ENCODE results near the gene TNIP2. TPM values are rescaled to one million over a fixed set of nuclear protein-coding genes. Genes with fewer than 3 reads are reported as not detected.

The TNIP2 gene
- total and polyA plus RNA-seq, 5 donors from 2014 or later, result 43.9 to 87.7 (median 52.3) TPM

DNA sequence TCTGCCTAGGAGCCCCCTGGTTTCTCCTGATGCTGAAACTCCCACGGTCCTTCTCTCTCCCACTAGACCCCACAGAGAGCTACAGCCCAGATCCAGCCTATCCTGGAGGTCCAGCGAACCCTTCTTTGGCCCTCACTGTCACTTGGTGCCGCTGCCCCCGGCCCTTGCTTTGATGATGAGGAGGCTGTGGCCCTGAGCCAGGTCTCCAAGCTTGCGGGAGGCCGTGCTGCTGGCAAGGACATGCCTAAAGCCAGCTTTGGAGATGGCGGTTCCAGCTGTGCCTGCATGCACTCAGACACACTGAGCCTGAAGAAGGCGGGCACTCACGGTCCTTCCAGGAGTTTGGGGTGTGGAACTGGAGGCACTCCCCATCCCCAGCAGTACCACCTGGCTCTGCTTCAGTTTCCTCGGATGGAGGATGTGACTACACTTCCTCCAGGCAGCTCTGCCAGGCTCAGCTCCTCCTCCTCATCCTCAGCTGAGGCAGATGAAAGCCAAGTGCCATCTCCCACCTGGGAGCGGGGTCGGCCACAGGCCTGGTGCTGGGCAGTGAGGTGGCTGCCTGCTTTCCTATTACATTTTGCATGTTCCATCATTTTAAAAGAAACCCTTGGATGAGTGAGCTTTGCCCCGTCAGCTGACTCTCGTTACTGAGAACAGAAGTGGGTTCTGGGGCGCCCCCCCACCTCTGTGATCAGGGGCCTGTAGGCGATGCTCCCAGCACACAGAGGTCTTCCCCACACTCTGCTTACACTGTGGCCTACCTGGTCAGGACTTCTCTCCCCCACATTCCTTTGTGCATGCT, 9.0 kb downstream of the TNIP2 start:
- ATAC-seq (ENCODE audit: low read depth in 2 of 2), result no peak
- no peaks in the 10 kb centered on the region for H3K27me3 Mint-ChIP-seq
- no peaks in the 10 kb centered on the region for H3K9me3 Mint-ChIP-seq
- peak overlapping the region in 3 of 4 donors; percentile 46 to 66 (median 66) for H3K4me3 Mint-ChIP-seq
- Histone ChIP-seq H3K4me3 (ENCODE audit: low read depth, low read length) (peak overlapping the region; percentile 7), H3K4me1 (ENCODE audit: control insufficient read depth, insufficient read depth, low read length, poor library complexity, severe bottlenecking) (peaks cover 28% of the 10 kb centered on the region), H3K36me3 (ENCODE audit: control insufficient read depth, insufficient read depth, low read length) (peaks cover 57% of the 10 kb centered on the region), H3K27me3 (ENCODE audit: control insufficient read depth, insufficient read depth, low read length) (no peaks in the 10 kb centered on the region), H3K27ac (ENCODE audit: insufficient read depth, low read length, poor library complexity, severe bottlenecking) (peak overlapping the region; percentile 89), H3K9me3 (ENCODE audit: control insufficient read depth in 2 of 2, low read length in 2 of 2) (no peaks in the 10 kb centered on the region)
- peaks cover 11 to 53% (median 33%) of the 10 kb centered on the region in 4 donors for H3K4me1 Mint-ChIP-seq
- H3K27ac Mint-ChIP-seq, result peak overlapping the region; percentile 93 to 96 (median 93)
- peak in 1 of 3 donors; percentile 25 for DNase-seq
- peaks cover 26% of the 10 kb centered on the region for H3K36me3 Mint-ChIP-seq

DNA sequence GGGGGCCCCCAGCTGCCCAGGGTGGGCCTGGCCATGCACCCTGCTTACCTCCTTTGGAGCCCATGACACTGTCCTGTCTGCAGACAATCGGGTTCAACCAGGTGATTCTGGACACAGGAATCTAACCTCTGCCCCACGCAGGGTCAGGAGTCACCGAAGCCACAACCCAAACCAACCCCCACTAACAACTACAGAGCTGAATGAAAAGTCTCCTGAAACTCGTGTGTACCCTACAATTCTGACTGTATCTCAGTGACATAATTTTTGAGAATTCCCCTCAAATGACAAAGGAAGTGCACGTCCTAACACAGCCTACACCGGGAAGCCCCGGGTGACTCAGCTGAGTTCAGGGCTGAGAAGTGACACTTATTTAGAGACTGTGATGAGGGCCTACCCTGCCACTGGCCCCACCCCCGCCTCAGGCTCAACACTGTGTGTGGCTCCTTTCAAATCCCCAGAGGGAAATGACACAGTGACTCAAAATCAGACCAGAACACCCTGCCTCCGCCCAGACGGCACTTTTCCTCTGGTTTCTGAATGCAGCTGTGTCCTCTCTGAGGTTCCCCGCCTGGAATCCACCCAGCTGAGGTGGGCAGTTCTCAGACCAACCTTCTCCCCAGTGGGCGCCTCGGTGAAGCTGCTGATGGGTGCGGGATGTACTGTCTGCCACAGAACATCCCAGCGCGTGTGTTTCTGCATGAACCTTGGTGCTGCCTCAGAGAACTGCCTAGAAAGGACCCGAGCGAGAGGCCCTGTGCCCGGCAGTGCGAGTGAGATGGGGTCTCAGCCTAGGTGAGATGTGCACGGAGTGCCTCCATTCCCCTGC, 9.9 kb downstream of the TNIP2 start:
- peaks cover 26% of the 10 kb centered on the region for H3K36me3 Mint-ChIP-seq
- ATAC-seq (ENCODE audit: low read depth in 2 of 2) (peak; percentile 97 to 98), DNase-seq (peak; percentile 59 to 90 (median 73))
- H3K4me3 Mint-ChIP-seq, result peak overlapping the region in 3 of 4 donors; percentile 46 to 66 (median 53)
- Histone ChIP-seq H3K36me3 (ENCODE audit: control insufficient read depth, insufficient read depth, low read length) (peaks cover 63% of the 10 kb centered on the region), H3K4me1 (ENCODE audit: control insufficient read depth, insufficient read depth, low read length, poor library complexity, severe bottlenecking) (peaks cover 28% of the 10 kb centered on the region), H3K27me3 (ENCODE audit: control insufficient read depth, insufficient read depth, low read length) (no peaks in the 10 kb centered on the region), H3K4me3 (ENCODE audit: low read depth, low read length) (peak overlapping the region; percentile 7), H3K9me3 (ENCODE audit: control insufficient read depth in 2 of 2, low read length in 2 of 2) (no peaks in the 10 kb centered on the region), H3K27ac (ENCODE audit: insufficient read depth, low read length, poor library complexity, severe bottlenecking) (peak overlapping the region; percentile 89)
- peaks cover 11 to 48% (median 31%) of the 10 kb centered on the region in 4 donors for H3K4me1 Mint-ChIP-seq
- peak overlapping the region; percentile 93 to 96 (median 93) for H3K27ac Mint-ChIP-seq
- H3K9me3 Mint-ChIP-seq, result no peaks in the 10 kb centered on the region
- H3K27me3 Mint-ChIP-seq, result no peaks in the 10 kb centered on the region

DNA sequence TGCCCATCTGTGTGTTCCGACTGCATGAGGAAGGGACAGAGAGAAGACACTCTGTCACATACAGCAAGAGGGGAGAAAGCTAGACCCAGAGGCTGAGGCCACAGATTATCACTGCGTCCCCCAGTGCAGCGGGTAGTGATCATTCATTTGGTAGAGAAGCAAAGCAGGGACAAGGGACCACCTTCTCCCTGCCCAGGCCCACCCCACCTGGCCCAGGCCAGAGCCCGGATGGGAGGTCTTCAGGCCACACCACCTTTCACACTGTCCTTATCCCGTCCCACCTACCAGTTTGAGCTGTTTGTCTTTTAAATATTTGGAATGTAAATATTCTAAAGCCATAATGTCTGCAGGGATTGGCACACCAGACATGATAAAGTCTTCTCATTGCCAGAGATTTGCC, 10.6 kb downstream of the TNIP2 start:
- DNase-seq, result no peak
- H3K36me3 Mint-ChIP-seq, result peaks cover 31% of the 10 kb centered on the region
- H3K4me1 Mint-ChIP-seq, result peaks cover 11 to 52% (median 29%) of the 10 kb centered on the region in 4 donors
- no peaks in the 10 kb centered on the region for H3K27me3 ChIP-seq (ENCODE audit: control insufficient read depth, insufficient read depth, low read length)
- H3K27ac ChIP-seq (ENCODE audit: insufficient read depth, low read length, poor library complexity, severe bottlenecking), result peak overlapping the region; percentile 89
- peak overlapping the region; percentile 89 to 93 (median 93) for H3K27ac Mint-ChIP-seq
- peak overlapping the region in 3 of 4 donors; percentile 17 to 66 (median 53) for H3K4me3 Mint-ChIP-seq
- H3K9me3 ChIP-seq (ENCODE audit: control insufficient read depth in 2 of 2, low read length in 2 of 2), result no peaks in the 10 kb centered on the region
- peaks cover 63% of the 10 kb centered on the region for H3K36me3 ChIP-seq (ENCODE audit: control insufficient read depth, insufficient read depth, low read length)
- no peaks in the 10 kb centered on the region for H3K9me3 Mint-ChIP-seq
- no peak for ATAC-seq (ENCODE audit: low read depth in 2 of 2)
- H3K4me3 ChIP-seq (ENCODE audit: low read depth, low read length), result no peak overlapping the region
- H3K4me1 ChIP-seq (ENCODE audit: control insufficient read depth, insufficient read depth, low read length, poor library complexity, severe bottlenecking), result peaks cover 28% of the 10 kb centered on the region
- no peaks in the 10 kb centered on the region for H3K27me3 Mint-ChIP-seq

DNA sequence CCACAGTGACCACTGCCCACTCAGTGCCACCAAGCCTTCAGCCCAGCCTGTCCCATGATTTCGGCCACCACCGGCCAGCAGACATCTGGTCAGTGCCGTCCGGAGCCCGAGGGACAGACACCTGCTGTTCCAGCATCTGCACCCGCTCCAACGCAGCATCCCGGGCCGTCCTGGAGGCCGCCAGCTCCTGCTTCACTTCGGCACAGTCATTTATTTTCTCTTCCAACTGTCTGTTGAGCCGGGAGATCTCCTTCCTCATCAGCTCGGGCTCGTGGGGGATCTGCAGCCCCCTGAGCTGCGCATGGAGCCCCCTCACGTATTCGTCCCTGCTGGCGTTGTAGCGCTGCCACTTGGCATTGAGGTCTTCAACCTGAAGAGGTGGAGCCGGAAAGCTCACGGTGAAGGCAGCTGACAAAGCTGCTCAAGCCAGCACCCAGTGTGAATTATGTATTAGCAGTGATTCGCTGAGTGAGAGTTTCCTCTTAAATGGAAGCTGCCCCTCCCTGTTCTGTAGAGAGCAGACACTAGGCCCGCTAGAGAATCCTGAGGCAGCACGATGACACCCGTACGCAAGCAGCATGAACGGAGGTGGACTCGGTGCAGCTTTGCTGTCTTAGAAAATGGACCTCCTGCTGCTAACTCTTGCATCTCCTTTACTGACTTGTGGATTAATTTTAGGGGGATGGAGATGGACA, 11.4 kb downstream of the TNIP2 start:
- Mint-ChIP-seq H3K36me3 (peaks cover 31% of the 10 kb centered on the region), H3K4me3 (no peak overlapping the region), H3K9me3 (no peaks in the 10 kb centered on the region), H3K4me1 (peaks cover 11 to 46% (median 27%) of the 10 kb centered on the region in 4 donors), H3K27me3 (no peaks in the 10 kb centered on the region), H3K27ac (peak overlapping the region; percentile 89 to 93 (median 89))
- Histone ChIP-seq H3K27ac (ENCODE audit: insufficient read depth, low read length, poor library complexity, severe bottlenecking) (peak overlapping the region; percentile 89), H3K36me3 (ENCODE audit: control insufficient read depth, insufficient read depth, low read length) (peaks cover 63% of the 10 kb centered on the region), H3K4me1 (ENCODE audit: control insufficient read depth, insufficient read depth, low read length, poor library complexity, severe bottlenecking) (peaks cover 28% of the 10 kb centered on the region), H3K4me3 (ENCODE audit: low read depth, low read length) (no peak overlapping the region), H3K27me3 (ENCODE audit: control insufficient read depth, insufficient read depth, low read length) (no peaks in the 10 kb centered on the region), H3K9me3 (ENCODE audit: control insufficient read depth in 2 of 2, low read length in 2 of 2) (no peaks in the 10 kb centered on the region)
- DNase-seq (no peak), ATAC-seq (ENCODE audit: low read depth in 2 of 2) (no peak)

DNA sequence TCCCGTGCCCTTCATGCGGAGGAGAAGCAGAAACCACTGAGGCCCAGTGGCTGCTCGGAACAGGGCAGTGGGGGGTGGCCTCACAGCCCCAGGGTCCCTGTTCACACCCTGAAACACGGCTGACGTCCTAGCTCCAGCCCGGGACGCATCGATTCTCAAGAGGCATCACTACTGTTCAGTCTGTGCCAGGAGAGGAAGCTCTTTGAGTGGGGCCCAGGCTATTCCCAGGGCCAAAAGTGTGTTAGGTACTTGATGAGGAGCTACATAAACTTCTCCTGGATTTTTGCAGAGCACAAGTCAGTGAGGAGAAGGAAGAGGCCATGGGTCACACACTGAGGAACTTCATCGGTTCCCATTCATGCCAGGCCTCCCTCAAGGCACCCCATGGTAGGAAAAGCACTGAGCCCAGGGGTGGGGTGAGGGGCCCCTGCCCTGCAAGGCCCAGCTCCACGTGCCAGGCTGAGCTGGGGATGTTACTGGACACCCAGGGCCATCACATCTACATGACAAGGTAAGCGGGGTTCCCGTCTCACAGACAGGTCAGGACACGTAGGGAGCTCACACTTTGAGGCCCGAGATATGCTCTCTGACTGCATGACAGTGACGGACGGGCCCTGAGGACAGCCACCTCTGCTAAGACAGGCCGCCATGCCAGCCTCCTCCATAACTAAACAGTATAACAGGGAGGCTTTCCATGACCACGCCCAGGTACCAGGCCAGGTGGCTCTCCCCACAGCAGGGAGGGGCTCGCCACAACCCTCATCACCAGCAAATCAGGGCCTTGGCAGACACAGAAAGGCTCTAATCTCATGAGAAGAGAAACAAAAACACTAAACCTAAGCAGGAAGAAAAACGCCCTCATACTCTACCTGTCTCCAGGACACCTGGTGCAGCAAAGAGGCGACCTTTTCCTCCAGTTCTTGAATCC, 12.4 kb downstream of the TNIP2 start:
- peaks cover 31% of the 10 kb centered on the region for H3K36me3 Mint-ChIP-seq

DNA sequence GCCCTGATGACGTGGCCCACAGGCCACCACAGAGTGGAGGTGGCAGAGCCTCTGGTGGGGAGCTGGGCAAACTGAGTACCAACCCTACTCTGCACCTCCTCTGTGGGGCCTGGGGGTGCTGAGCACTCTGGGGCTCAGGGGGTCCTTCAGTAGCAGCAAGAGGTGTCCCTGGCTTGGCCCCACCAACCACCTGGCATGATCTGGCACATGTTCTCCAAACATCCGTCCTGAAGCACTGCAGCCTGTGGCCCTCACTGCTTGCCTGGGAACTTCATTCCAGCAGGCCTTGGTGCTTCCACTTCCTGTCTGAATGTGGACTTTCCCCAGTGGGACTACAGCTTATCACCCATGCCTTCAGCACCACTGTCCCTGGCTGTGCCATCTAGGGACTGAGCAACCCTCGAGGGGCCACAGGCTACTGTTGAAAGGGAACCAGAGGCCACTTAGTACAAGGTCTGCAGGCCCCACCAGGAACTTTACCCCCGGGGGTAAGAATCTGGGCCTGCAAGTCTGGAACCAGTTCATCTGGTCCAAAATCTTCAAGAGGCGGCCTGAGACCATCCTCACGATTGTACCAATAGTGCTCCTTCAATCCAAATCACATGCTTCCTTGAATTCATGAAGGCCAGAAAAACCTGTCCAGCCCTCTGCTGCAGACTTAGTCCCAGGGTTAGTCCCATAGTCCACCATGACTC, 13.2 kb downstream of the TNIP2 start:
- Histone ChIP-seq H3K4me1 (ENCODE audit: control insufficient read depth, insufficient read depth, low read length, poor library complexity, severe bottlenecking) (peaks cover 28% of the 10 kb centered on the region), H3K4me3 (ENCODE audit: low read depth, low read length) (no peak overlapping the region), H3K27ac (ENCODE audit: insufficient read depth, low read length, poor library complexity, severe bottlenecking) (no peak overlapping the region), H3K27me3 (ENCODE audit: control insufficient read depth, insufficient read depth, low read length) (no peaks in the 10 kb centered on the region), H3K36me3 (ENCODE audit: control insufficient read depth, insufficient read depth, low read length) (peaks cover 63% of the 10 kb centered on the region), H3K9me3 (ENCODE audit: control insufficient read depth in 2 of 2, low read length in 2 of 2) (no peaks in the 10 kb centered on the region)
- Mint-ChIP-seq H3K4me1 (peaks cover 11 to 35% (median 24%) of the 10 kb centered on the region in 4 donors), H3K9me3 (peaks cover 0 to 5% (median 0%) of the 10 kb centered on the region in 7 donors), H3K27me3 (no peaks in the 10 kb centered on the region), H3K4me3 (no peak overlapping the region), H3K36me3 (peaks cover 35% of the 10 kb centered on the region), H3K27ac (peak overlapping the region in 2 of 3 donors; percentile 69 to 79)
- ATAC-seq (ENCODE audit: low read depth in 2 of 2) (no peak), DNase-seq (no peak)

More for the DNA sequence above, 12.4 kb downstream of the TNIP2 start:
- H3K4me3 Mint-ChIP-seq, result no peak overlapping the region
- Histone ChIP-seq H3K4me1 (ENCODE audit: control insufficient read depth, insufficient read depth, low read length, poor library complexity, severe bottlenecking) (peaks cover 28% of the 10 kb centered on the region), H3K9me3 (ENCODE audit: control insufficient read depth in 2 of 2, low read length in 2 of 2) (no peaks in the 10 kb centered on the region), H3K4me3 (ENCODE audit: low read depth, low read length) (no peak overlapping the region), H3K27ac (ENCODE audit: insufficient read depth, low read length, poor library complexity, severe bottlenecking) (peak overlapping the region; percentile 14), H3K27me3 (ENCODE audit: control insufficient read depth, insufficient read depth, low read length) (no peaks in the 10 kb centered on the region), H3K36me3 (ENCODE audit: control insufficient read depth, insufficient read depth, low read length) (peaks cover 63% of the 10 kb centered on the region)
- H3K27me3 Mint-ChIP-seq, result no peaks in the 10 kb centered on the region
- no peak for DNase-seq
- H3K4me1 Mint-ChIP-seq, result peaks cover 11 to 37% (median 25%) of the 10 kb centered on the region in 4 donors
- H3K9me3 Mint-ChIP-seq, result no peaks in the 10 kb centered on the region
- ATAC-seq (ENCODE audit: low read depth in 2 of 2), result no peak
- H3K27ac Mint-ChIP-seq, result peak overlapping the region in 2 of 3 donors; percentile 69 to 80
